ENCODE results near the gene CIAO2B. TPM values are rescaled to one million over a fixed set of nuclear protein-coding genes. Genes with fewer than 3 reads are reported as not detected.

Gene CIAO2B
- total RNA-seq, 1 experiment from 2014 or later, result 59.7 TPM

DNA sequence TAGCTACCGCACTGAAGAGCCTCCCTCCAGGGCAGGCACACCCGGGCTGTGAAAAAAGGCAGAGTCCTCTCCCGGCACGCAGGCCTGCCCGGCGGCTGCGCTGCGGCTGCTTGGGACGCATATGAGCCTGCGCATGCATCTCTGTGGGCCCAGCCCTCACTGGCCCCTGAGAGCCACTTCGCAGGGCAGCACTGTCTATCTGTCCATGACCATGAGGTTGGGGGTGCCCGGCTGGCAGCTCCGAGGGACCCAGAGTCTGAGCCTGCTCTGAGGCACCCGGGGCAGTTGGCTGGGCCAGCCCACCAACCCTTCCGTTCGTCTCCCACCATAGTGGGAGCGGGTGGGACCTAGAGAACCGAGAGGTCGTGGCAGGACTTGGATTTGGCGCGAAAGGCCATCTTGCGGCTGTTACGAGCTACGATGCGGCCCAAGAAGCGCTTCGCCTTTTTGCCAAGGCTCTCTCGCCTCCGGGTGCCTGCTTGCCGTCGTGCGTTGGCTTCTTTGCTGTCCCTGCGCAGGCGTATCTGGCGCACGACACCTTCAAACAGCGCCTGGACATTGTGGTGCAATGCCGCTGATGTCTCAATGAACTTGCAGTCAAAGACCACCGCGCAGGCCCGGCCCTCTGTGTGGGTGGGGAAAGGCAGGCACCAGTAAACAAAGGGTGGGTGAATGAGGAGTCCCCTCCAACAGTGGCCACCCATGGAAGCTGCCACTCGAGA, 12.3 kb downstream of the CIAO2B start (continued):
- TF ChIP-seq, protein P1, sequence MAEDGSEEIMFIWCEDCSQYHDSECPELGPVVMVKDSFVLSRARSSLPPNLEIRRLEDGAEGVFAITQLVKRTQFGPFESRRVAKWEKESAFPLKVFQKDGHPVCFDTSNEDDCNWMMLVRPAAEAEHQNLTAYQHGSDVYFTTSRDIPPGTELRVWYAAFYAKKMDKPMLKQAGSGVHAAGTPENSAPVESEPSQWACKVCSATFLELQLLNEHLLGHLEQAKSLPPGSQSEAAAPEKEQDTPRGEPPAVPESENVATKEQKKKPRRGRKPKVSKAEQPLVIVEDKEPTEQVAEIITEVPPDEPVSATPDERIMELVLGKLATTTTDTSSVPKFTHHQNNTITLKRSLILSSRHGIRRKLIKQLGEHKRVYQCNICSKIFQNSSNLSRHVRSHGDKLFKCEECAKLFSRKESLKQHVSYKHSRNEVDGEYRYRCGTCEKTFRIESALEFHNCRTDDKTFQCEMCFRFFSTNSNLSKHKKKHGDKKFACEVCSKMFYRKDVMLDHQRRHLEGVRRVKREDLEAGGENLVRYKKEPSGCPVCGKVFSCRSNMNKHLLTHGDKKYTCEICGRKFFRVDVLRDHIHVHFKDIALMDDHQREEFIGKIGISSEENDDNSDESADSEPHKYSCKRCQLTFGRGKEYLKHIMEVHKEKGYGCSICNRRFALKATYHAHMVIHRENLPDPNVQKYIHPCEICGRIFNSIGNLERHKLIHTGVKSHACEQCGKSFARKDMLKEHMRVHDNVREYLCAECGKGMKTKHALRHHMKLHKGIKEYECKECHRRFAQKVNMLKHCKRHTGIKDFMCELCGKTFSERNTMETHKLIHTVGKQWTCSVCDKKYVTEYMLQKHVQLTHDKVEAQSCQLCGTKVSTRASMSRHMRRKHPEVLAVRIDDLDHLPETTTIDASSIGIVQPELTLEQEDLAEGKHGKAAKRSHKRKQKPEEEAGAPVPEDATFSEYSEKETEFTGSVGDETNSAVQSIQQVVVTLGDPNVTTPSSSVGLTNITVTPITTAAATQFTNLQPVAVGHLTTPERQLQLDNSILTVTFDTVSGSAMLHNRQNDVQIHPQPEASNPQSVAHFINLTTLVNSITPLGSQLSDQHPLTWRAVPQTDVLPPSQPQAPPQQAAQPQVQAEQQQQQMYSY (CRISPR knock-in tag; IDR thresholded peaks at IDR 0.05), result no peak

DNA sequence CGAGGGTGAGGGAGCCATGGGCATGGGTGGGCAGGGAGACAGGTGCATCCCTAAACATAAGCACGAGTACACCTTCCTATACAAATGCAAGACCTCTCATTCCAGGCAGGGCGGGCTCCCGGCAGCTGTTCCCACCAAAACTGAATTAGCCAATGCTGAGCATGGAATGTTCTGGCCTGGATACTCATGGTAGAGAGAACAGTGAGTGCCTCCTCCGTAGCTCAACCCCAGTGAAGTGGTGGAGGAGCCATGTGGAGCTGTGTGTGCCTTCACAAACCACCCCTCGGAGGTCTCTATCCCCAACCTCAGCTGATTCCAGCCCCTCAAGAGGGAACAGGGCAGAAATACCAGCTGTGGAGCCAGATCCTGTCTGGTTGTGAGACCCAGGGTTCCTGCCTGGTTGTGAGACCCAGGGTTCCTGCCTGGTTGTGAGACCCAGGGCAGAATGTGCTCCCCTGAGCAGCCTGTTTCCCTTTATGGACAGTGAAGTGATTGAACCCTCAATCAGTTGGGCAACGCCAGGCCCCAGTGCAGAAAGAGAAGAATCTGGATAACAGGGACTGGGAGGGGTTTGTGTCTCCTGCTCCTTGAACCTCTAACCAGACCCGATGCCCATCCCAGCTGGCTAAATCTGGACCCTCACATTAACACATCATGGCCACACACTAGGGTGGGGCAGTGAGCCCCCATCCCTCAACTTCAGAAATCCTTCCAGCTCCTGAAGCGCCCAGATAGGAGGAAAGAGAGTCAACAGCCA, 13.1 kb downstream of the CIAO2B start:
- Mint-ChIP-seq H3K27me3 (ENCODE audit: low read depth) (peaks cover 39% of the 10 kb centered on the region), H3K36me3 (no peaks in the 10 kb centered on the region), H3K9me3 (no peaks in the 10 kb centered on the region), H3K4me1 (no peaks in the 10 kb centered on the region), H3K27ac (no peak overlapping the region), H3K4me3 (no peak overlapping the region)
- ChIA-PET CTCF (interaction anchor here (1.3 to 4.3 kb wide), 7 partner anchors 11 to 312 kb away, joined by 3 to 38 read pairs (median 4); partner anchors contain the start of gene NAE1), POLR2A (no interaction called here)
- TF ChIP-seq ZNF317 (CRISPR knock-in tag; IDR thresholded peaks at IDR 0.05; ENCODE audit: borderline replicate concordance, low read depth) (no peak), SOX15 (CRISPR knock-in tag; IDR thresholded peaks at IDR 0.05) (no peak), RELA (CRISPR knock-in tag; IDR thresholded peaks at IDR 0.05; ENCODE audit: borderline replicate concordance) (no peak), NFATC4 (CRISPR knock-in tag; IDR thresholded peaks at IDR 0.05) (no peak)
- TF ChIP-seq, protein P2, sequence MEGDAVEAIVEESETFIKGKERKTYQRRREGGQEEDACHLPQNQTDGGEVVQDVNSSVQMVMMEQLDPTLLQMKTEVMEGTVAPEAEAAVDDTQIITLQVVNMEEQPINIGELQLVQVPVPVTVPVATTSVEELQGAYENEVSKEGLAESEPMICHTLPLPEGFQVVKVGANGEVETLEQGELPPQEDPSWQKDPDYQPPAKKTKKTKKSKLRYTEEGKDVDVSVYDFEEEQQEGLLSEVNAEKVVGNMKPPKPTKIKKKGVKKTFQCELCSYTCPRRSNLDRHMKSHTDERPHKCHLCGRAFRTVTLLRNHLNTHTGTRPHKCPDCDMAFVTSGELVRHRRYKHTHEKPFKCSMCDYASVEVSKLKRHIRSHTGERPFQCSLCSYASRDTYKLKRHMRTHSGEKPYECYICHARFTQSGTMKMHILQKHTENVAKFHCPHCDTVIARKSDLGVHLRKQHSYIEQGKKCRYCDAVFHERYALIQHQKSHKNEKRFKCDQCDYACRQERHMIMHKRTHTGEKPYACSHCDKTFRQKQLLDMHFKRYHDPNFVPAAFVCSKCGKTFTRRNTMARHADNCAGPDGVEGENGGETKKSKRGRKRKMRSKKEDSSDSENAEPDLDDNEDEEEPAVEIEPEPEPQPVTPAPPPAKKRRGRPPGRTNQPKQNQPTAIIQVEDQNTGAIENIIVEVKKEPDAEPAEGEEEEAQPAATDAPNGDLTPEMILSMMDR (IDR thresholded peaks at IDR 0.05), result no peak
- TF ChIP-seq, protein P3, sequence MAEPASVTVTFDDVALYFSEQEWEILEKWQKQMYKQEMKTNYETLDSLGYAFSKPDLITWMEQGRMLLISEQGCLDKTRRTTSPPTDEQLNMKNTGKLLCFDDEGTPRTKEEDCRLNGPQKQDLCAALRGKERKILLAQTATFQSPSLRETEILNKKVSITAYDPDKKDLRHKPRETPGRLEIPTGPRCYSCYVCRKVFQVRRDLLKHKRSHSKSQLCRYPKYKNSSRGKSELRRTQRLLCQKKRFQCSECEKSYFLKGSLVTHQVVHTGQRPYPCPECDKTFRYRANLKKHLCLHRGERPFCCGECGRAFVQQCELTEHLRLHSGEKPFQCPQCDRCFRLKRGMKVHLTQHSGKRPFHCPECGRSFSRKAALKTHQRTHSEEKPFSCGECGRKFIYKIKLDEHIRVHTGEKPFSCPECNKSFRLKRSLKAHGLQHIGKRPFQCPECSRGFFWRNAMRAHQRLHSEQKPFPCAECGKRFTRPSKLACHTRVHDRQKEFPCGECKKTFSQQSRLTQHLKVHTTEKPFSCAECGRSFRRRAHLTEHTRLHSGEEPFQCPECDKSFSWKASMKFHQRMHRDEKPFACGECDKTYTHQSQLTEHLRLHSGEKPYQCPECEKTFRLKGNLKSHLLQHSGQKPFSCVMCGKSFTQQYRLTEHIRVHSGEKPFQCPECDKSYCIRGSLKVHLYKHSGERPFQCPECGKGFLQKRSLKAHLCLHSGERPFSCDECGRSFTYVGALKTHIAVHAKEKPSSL (CRISPR knock-in tag; conservative IDR thresholded peaks at IDR 0.05), result no peak
- DNase-seq (ENCODE audit: low spot score) (no peak), ATAC-seq (no peak)

DNA sequence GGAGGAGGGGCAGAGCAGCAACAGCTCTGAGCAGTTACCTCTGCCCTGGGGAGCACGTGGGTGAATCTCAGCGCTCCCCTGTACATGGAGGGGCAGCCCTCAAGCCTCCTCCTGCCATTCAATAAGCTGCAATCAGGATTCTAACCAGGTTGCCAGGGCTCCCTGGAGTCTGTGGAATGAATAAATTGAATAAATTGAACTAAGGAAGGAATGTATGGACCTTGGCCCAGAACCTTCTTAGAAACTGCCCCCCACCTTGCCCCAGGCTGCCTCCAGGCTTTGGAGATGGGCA, 14.0 kb downstream of the CIAO2B start:
- Mint-ChIP-seq H3K4me3 (no peak overlapping the region), H3K36me3 (no peaks in the 10 kb centered on the region), H3K27ac (no peak overlapping the region), H3K27me3 (ENCODE audit: low read depth) (peaks cover 30% of the 10 kb centered on the region), H3K9me3 (no peaks in the 10 kb centered on the region), H3K4me1 (no peaks in the 10 kb centered on the region)
- TF ChIP-seq ZNF671 (CRISPR knock-in tag; IDR thresholded peaks at IDR 0.05), result no peak
- no peak for TF ChIP-seq ETV6 (CRISPR knock-in tag; IDR thresholded peaks at IDR 0.05)
- TF ChIP-seq ELF4 (CRISPR knock-in tag; IDR thresholded peaks at IDR 0.05; ENCODE audit: low read depth), result no peak
- TF ChIP-seq, protein P4, sequence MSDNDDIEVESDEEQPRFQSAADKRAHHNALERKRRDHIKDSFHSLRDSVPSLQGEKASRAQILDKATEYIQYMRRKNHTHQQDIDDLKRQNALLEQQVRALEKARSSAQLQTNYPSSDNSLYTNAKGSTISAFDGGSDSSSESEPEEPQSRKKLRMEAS (CRISPR knock-in tag; IDR thresholded peaks at IDR 0.05), result no peak
- no peak for TF ChIP-seq CREB1 (CRISPR knock-in tag; IDR thresholded peaks at IDR 0.05)
- TF ChIP-seq NR1H2 (CRISPR knock-in tag; IDR thresholded peaks at IDR 0.05), result no peak
- no peak for TF ChIP-seq FOXK1 (CRISPR knock-in tag; IDR thresholded peaks at IDR 0.05)
- TF ChIP-seq, protein P5, sequence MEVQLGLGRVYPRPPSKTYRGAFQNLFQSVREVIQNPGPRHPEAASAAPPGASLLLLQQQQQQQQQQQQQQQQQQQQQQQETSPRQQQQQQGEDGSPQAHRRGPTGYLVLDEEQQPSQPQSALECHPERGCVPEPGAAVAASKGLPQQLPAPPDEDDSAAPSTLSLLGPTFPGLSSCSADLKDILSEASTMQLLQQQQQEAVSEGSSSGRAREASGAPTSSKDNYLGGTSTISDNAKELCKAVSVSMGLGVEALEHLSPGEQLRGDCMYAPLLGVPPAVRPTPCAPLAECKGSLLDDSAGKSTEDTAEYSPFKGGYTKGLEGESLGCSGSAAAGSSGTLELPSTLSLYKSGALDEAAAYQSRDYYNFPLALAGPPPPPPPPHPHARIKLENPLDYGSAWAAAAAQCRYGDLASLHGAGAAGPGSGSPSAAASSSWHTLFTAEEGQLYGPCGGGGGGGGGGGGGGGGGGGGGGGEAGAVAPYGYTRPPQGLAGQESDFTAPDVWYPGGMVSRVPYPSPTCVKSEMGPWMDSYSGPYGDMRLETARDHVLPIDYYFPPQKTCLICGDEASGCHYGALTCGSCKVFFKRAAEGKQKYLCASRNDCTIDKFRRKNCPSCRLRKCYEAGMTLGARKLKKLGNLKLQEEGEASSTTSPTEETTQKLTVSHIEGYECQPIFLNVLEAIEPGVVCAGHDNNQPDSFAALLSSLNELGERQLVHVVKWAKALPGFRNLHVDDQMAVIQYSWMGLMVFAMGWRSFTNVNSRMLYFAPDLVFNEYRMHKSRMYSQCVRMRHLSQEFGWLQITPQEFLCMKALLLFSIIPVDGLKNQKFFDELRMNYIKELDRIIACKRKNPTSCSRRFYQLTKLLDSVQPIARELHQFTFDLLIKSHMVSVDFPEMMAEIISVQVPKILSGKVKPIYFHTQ (CRISPR knock-in tag; IDR thresholded peaks at IDR 0.05), result no peak
- TF ChIP-seq RELA (CRISPR knock-in tag; IDR thresholded peaks at IDR 0.05; ENCODE audit: borderline replicate concordance), result no peak
- TF ChIP-seq, protein P6, sequence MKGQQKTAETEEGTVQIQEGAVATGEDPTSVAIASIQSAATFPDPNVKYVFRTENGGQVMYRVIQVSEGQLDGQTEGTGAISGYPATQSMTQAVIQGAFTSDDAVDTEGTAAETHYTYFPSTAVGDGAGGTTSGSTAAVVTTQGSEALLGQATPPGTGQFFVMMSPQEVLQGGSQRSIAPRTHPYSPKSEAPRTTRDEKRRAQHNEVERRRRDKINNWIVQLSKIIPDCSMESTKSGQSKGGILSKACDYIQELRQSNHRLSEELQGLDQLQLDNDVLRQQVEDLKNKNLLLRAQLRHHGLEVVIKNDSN (CRISPR knock-in tag; IDR thresholded peaks at IDR 0.05), result no peak
- no peak for TF ChIP-seq SMAD4 (CRISPR knock-in tag; IDR thresholded peaks at IDR 0.05)
- TF ChIP-seq, protein P7, sequence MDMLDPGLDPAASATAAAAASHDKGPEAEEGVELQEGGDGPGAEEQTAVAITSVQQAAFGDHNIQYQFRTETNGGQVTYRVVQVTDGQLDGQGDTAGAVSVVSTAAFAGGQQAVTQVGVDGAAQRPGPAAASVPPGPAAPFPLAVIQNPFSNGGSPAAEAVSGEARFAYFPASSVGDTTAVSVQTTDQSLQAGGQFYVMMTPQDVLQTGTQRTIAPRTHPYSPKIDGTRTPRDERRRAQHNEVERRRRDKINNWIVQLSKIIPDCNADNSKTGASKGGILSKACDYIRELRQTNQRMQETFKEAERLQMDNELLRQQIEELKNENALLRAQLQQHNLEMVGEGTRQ (CRISPR knock-in tag; IDR thresholded peaks at IDR 0.05), result no peak
- TF ChIP-seq SMAD3 (CRISPR knock-in tag; IDR thresholded peaks at IDR 0.05; ENCODE audit: borderline replicate concordance), result no peak
- no peak for TF ChIP-seq ZNF263 (CRISPR knock-in tag; IDR thresholded peaks at IDR 0.05; ENCODE audit: low read depth)
- ChIA-PET CTCF (interaction anchor here (1.3 to 6.0 kb wide), 6 partner anchors 8 to 312 kb away, joined by 3 to 38 read pairs (median 10); partner anchors contain the start of gene NAE1), POLR2A (no interaction called here)
- no peak for ATAC-seq
- DNase-seq (ENCODE audit: low spot score), result no peak
